ENCODE measurements around the gene PMPCA.
A peak's percentile ranks its signal among the peaks of the same experiment; 100 is the strongest.

Gene PMPCA

GRCh38 chr9:136410500-136411287 is at the start of gene PMPCA, which contains the start of gene ENTR1:
Gene PMPCA, plus strand, starts transcription at chr9:136410658. Its CDS starts 11 bp downstream, at chr9:136410669.
Gene ENTR1, minus strand, starts transcription at chr9:136410614. Its CDS starts 217 bp downstream, at chr9:136410397.
- TF ChIP-seq EZH2phosphoT487 (IDR thresholded peaks at IDR 0.05; ENCODE audit: low read depth), result no peak
- no peak for TF ChIP-seq CTCF (IDR thresholded peaks at IDR 0.05; ENCODE audit: low read depth, low read length)
- peak within 1 kb of the TSS; percentile 72 for H3K27ac ChIP-seq (ENCODE audit: low read length)
- peaks cover 50% of the 10 kb centered on the region for H3K36me3 ChIP-seq (replicated peaks; ENCODE audit: low read depth, low read length)
- peak within 1 kb of the TSS; percentile 99 for H3K4me3 ChIP-seq (ENCODE audit: low read length)
- H3K9ac ChIP-seq (ENCODE audit: low read length), result peak within 1 kb of the TSS; percentile 98
- H3K27me3 ChIP-seq (ENCODE audit: low read depth, low read length), result no peaks in the 10 kb centered on the region
- H3K4me1 ChIP-seq (ENCODE audit: low read length), result peaks cover 30% of the 10 kb centered on the region
- peaks cover 12% of the 10 kb centered on the region for H4K20me1 ChIP-seq (ENCODE audit: insufficient read depth, low read length)
- no peaks in the 10 kb centered on the region for H3K9me3 ChIP-seq (ENCODE audit: insufficient read depth, low read length)
- H3K79me2 ChIP-seq (ENCODE audit: low read length), result peaks cover 75% of the 10 kb centered on the region
- no peak within 1 kb of the TSS for H2AFZ ChIP-seq (ENCODE audit: low read depth, low read length)
- peak within 1 kb of the TSS; percentile 98 for H3K4me2 ChIP-seq (ENCODE audit: low read length)

- no peak overlapping the region for H3K9ac ChIP-seq (ENCODE audit: low read length)
- H4K20me1 ChIP-seq (ENCODE audit: insufficient read depth, low read length), result no peaks in the 10 kb centered on the region
- H3K4me2 ChIP-seq (ENCODE audit: low read length), result no peak overlapping the region
- no peaks in the 10 kb centered on the region for H3K27me3 ChIP-seq (ENCODE audit: low read depth, low read length)
- TF ChIP-seq EZH2phosphoT487 (IDR thresholded peaks at IDR 0.05; ENCODE audit: low read depth), result no peak
- no peak for TF ChIP-seq CTCF (IDR thresholded peaks at IDR 0.05; ENCODE audit: low read depth, low read length)
- no peaks in the 10 kb centered on the region for H3K9me3 ChIP-seq (ENCODE audit: insufficient read depth, low read length)
- H3K79me2 ChIP-seq (ENCODE audit: low read length), result no peaks in the 10 kb centered on the region
- H3K4me3 ChIP-seq (ENCODE audit: low read length), result no peak overlapping the region
- H3K36me3 ChIP-seq (replicated peaks; ENCODE audit: low read depth, low read length), result peaks cover 4% of the 10 kb centered on the region
- H3K4me1 ChIP-seq (ENCODE audit: low read length), result peaks cover 18% of the 10 kb centered on the region
- no peak overlapping the region for H3K27ac ChIP-seq (ENCODE audit: low read length)
- H2AFZ ChIP-seq (ENCODE audit: low read depth, low read length), result no peak overlapping the region
Observed at GRCh38 chr9:136361047-136361753, 49.3 kb upstream of the PMPCA start.

GRCh38 chr9:136361754-136362449 is 48.6 kb upstream of the PMPCA start:
- no peak overlapping the region for H3K9ac ChIP-seq (ENCODE audit: low read length)
- no peaks in the 10 kb centered on the region for H3K79me2 ChIP-seq (ENCODE audit: low read length)
- H3K27me3 ChIP-seq (ENCODE audit: low read depth, low read length), result no peaks in the 10 kb centered on the region
- H3K4me3 ChIP-seq (ENCODE audit: low read length), result no peak overlapping the region
- no peak overlapping the region for H3K4me2 ChIP-seq (ENCODE audit: low read length)
- TF ChIP-seq CTCF (IDR thresholded peaks at IDR 0.05; ENCODE audit: low read depth, low read length), result no peak
- no peak for TF ChIP-seq EZH2phosphoT487 (IDR thresholded peaks at IDR 0.05; ENCODE audit: low read depth)
- peaks cover 18% of the 10 kb centered on the region for H3K4me1 ChIP-seq (ENCODE audit: low read length)
- H3K36me3 ChIP-seq (replicated peaks; ENCODE audit: low read depth, low read length), result peaks cover 4% of the 10 kb centered on the region
- no peak overlapping the region for H3K27ac ChIP-seq (ENCODE audit: low read length)
- H2AFZ ChIP-seq (ENCODE audit: low read depth, low read length), result no peak overlapping the region
- H4K20me1 ChIP-seq (ENCODE audit: insufficient read depth, low read length), result no peaks in the 10 kb centered on the region
- no peaks in the 10 kb centered on the region for H3K9me3 ChIP-seq (ENCODE audit: insufficient read depth, low read length)

GRCh38 chr9:136362450-136362784 is 48.0 kb upstream of the PMPCA start:
- H3K4me3 ChIP-seq (ENCODE audit: low read length), result peak overlapping the region; percentile 79; the same call in 1 of the 2 replicates

More at GRCh38 chr9:136362450-136362784, 48.0 kb upstream of the PMPCA start:
- no peaks in the 10 kb centered on the region for H3K79me2 ChIP-seq (ENCODE audit: low read length)
- no peak overlapping the region for H3K9ac ChIP-seq (ENCODE audit: low read length)
- no peak overlapping the region for H2AFZ ChIP-seq (ENCODE audit: low read depth, low read length)
- no peaks in the 10 kb centered on the region for H4K20me1 ChIP-seq (ENCODE audit: insufficient read depth, low read length)
- no peaks in the 10 kb centered on the region for H3K27me3 ChIP-seq (ENCODE audit: low read depth, low read length)
- peak overlapping the region; percentile 45 for H3K4me2 ChIP-seq (ENCODE audit: low read length)
- H3K9me3 ChIP-seq (ENCODE audit: insufficient read depth, low read length), result no peaks in the 10 kb centered on the region
- H3K36me3 ChIP-seq (replicated peaks; ENCODE audit: low read depth, low read length), result peaks cover 4% of the 10 kb centered on the region
- H3K27ac ChIP-seq (ENCODE audit: low read length), result no peak overlapping the region
- TF ChIP-seq CTCF (IDR thresholded peaks at IDR 0.05; ENCODE audit: low read depth, low read length) (no peak), EZH2phosphoT487 (IDR thresholded peaks at IDR 0.05; ENCODE audit: low read depth) (no peak)
- H3K4me1 ChIP-seq (ENCODE audit: low read length), result peaks cover 18% of the 10 kb centered on the region

Data from OCI-LY3 (cell line).